NCI-H774 (cell line): ENCODE results near the gene ECM2.

Source experiments
- DNase-seq: peaks from one replicate; lab custom pipeline; 2025; lab: John Stamatoyannopoulos, UW

ECM2 gene

GRCh38 chr9:92500725-92501124 lies 35.1 kb downstream of the ECM2 start:
- no peak for DNase-seq

- DNase-seq, result no peak
Observed at GRCh38 chr9:92499701-92500100, 36.1 kb downstream of the ECM2 start.

- DNase-seq, result no peak
Observed at GRCh38 chr9:92496396-92497176, 39.2 kb downstream of the ECM2 start.

GRCh38 chr9:92494856-92495255 lies 40.9 kb downstream of the ECM2 start:
- DNase-seq, result no peak

- no peak for DNase-seq
Observed at GRCh38 chr9:92493749-92494387, 41.9 kb downstream of the ECM2 start.

GRCh38 chr9:92492781-92493401 lies 42.9 kb downstream of the ECM2 start:
- no peak for DNase-seq

- no peak for DNase-seq
Observed at GRCh38 chr9:92488681-92489550, 46.9 kb downstream of the ECM2 start.

- no peak for DNase-seq
Observed at GRCh38 chr9:92486371-92486770, 49.4 kb downstream of the ECM2 start.

- no peak for DNase-seq
Observed at GRCh38 chr9:92484563-92484962, 51.2 kb downstream of the ECM2 start.

GRCh38 chr9:92483627-92484545 lies 51.9 kb downstream of the ECM2 start:
- no peak for DNase-seq

GRCh38 chr9:92482805-92483204 lies 53.0 kb downstream of the ECM2 start:
- no peak for DNase-seq

- DNase-seq, result no peak
Observed at GRCh38 chr9:92482329-92482728, 53.5 kb downstream of the ECM2 start, which contains the start of gene ASPN. ASPN (minus strand) TSS chr9:92482506.

- DNase-seq, result no peak
Observed at GRCh38 chr9:92480986-92481633, 54.7 kb downstream of the ECM2 start.

- DNase-seq, result no peak
Observed at GRCh38 chr9:92480291-92480771, 55.5 kb downstream of the ECM2 start.

- no peak for DNase-seq
Observed at GRCh38 chr9:92479346-92479745, 56.4 kb downstream of the ECM2 start.

- no peak for DNase-seq
Observed at GRCh38 chr9:92478783-92479182, 57.0 kb downstream of the ECM2 start.

GRCh38 chr9:92476962-92477361 lies 58.8 kb downstream of the ECM2 start:
- DNase-seq, result no peak

GRCh38 chr9:92474587-92474986 lies 61.2 kb downstream of the ECM2 start:
- no peak for DNase-seq

GRCh38 chr9:92468206-92468605 lies 67.6 kb downstream of the ECM2 start:
- DNase-seq, result no peak

GRCh38 chr9:92467511-92467910 lies 68.3 kb downstream of the ECM2 start:
- no peak for DNase-seq
